Hypothalamus (tissue), 51 donors: Measurements from ENCODE around the gene GRID2.

Experiments
- DNase-seq, 51 donors: peaks; one replicate each; lab custom pipeline; 2025; lab: John Stamatoyannopoulos, UW

Gene GRID2

DNA sequence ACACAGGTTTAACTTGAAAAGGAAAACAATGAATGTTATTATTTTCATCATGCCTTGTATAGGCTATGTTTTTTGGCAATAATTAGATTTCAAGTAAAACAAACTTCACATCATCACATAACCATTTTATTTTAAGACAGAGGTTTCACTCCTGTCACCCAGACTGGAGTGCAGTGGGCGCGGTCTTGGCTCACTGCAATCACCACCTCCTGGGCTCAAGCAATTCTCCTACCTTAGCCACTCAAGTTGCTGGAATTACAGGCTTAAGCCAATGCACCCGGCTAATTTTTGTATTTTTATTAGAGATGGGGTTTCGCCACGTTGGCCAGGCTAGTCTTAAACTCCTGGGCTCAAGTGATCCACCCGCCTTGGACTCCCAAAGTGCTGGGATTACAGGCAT is 866.2 kb downstream of the GRID2 start:
- no peak for DNase-seq

DNA sequence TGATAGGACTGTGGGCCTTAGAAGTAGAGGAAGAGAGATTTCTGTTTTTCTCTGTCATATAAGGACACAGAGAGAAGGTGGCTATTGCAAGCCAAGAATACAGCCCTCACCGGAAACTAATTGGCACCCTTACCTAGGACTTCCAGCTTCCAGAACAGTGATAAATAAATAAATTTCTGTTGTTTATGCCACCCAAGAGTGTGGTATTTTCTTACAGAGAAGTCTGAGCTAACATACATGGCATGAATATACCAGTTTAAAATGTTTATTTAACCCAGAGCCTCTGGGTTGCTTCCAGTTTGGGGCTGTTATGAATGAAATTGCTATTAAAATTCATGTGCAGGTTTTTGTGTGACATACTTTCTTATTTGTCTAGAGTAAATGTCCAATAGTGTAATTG is 870.8 kb downstream of the GRID2 start:
- DNase-seq = no peak

DNA sequence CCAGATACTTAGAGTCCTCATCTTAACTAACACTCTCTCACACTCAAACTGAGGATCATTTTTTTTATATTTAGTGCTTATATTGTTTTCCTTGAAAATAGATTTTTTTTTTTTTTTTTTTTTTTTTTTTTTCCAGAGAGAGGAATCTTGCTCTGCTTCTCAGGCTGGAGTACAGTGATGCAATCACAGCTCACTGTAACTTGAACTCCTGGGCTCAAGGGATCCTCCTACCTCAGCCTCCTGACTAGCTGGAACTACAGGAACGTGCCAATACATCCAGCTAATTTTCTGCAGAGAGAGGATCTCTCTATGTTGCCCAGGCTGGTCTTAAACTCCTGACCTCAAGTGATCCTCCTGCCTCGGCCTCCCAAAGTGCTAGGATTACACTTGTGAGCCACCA is 874.5 kb downstream of the GRID2 start:
- no peak for DNase-seq

DNA sequence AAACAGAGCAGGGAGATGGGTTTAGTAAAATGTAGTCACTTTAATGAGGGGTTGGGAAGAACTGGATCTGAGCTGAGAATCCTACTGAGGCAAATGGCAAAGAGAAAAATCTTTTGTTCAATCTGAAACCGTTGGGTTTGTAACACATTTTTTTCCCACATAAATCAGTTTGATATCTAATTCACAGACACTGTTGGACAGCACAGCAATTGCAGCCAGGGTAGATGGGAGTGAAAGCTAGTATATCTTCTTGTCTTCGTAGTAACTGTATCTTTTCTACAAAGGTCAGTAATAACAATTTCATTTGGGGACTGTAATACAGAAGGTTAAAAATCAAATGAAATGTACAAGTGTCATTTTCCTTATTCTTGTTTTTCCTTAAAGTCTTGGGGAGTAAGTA is 875.3 kb downstream of the GRID2 start:
- no peak for DNase-seq

DNA sequence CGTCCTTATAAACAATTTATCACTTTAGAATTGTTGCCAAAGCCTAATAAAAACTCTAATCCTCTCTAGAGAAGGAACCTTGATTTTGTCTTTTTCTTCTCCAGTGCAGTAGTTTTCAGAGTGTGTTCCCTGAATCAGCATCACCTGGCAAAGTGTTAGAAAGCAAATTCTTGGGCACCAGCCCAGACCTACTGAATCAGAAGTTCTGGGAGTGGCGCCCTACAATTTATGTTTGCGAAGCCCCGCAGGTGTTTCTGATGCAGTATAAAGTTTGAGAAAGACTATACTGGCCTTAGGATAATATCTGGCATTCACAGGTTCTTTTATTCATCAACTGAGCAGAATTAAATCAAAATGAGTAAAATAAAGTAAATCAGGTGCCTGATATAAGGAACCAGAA is 879.0 kb downstream of the GRID2 start:
- peak in 1 of 51 donors; percentile 10 for DNase-seq

DNA sequence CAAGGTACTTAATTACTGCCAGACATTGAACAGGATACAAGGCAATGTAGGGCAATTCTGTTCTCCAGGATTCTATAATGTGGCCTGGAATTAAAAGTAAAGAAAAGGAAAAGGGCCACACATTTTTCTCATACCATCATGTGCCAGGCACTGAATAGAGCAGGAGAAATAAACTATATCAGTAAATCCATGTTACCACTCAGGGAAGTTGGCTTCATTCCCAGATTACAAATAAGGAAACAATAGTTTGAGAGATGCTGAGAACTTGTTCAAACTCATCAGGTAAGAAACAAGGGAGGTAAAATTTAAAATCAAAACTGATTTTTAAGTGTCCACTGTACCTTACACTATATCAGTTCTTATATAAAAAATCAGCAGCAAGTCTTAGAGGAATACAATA is 879.8 kb downstream of the GRID2 start:
- no peak for DNase-seq

DNA sequence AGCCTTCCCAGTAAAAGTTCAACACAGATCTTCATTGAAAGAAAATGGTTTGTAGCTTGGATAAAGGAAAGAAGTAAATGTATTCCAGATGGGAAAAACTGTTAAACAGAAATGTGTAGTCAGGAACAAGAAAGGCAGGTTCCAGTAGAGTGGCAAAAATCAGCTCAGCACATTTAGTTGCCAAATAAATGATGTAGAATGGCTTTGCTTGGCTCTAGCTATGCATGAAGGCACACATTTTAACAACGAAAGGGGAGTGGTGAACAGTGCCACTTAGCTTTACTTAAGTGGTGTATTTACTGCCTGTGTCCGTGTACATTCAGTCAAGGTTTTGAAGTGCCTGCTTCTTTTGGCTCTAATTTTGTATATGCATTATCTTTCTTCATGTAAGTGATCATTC is 880.3 kb downstream of the GRID2 start:
- DNase-seq = no peak

DNA sequence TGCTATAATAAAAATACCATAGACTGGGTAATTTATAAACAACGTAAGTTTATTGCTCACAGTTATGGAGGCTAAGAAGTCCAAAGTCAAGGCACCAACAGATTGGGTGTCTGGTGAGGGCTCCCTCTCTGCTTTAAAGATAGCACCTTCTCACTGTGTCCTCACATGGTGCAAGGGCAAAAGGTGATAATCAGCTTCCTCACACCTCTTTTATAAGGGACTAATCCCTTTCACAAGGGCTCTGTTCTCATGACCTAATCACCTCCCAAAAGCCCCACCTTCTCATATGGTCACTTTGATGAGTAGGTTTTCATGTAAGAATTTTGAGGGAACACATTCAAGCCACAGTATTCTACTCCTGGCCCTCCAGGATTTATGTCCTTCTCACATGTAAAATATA is 883.1 kb downstream of the GRID2 start:
- no peak for DNase-seq

DNA sequence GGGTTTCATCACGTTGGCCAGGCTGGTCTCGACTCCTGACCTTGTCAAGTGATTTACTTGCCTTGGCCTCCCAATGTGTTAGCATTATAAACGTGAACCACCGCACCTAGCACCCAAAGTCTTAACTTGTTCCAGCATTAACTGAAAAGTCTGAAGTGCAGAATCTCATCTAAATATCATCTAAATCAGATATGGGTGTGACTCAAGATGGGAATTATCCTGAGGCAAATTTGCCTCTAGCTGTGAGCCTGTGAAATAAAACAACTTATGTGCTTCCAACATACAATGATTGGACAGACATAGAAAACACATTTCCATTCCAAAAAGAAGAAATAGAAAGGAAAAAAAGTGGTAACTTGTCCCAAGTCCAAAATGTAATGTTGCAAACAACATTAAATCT is 883.7 kb downstream of the GRID2 start:
- DNase-seq = no peak

DNA sequence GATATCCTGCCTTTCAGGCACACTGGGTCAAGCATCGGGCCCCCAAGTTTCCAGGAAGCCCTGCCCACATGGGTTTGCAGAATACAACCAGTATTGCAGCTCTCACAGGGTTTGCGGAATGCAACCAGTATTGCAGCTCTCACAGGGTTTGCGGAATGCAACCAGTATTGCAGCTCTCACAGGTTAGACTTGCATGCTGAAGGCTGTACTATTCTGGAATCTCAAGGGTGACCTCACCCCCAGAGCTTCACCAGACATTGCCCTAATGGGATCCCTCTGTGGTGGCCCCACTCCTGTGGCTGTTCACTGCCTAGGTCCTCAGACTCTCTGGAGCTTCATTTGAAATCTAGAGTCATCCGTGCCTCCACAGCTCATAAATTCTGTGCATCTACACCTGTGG is 884.1 kb downstream of the GRID2 start:
- no peak for DNase-seq

DNA sequence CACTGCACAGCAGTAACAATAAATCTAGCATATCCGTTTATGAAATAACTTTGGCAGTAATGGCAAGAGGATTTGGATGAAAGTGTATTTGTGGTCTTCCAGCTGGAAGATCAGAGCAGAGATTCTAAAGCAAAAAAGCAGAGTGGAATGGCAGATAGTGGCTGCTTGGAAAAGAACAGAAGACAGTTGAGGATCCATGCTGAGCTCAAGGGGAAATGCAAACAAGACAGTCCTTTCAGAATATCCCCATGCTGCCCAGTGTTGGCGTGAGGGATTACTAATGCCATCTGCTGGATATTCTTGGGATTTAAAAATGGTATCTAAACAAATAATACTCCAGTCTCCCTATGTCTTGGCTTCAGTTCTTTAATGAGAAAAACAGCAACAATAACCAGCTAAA is 895.7 kb downstream of the GRID2 start:
- peak in 2 of 51 donors; percentile 2 for DNase-seq

DNA sequence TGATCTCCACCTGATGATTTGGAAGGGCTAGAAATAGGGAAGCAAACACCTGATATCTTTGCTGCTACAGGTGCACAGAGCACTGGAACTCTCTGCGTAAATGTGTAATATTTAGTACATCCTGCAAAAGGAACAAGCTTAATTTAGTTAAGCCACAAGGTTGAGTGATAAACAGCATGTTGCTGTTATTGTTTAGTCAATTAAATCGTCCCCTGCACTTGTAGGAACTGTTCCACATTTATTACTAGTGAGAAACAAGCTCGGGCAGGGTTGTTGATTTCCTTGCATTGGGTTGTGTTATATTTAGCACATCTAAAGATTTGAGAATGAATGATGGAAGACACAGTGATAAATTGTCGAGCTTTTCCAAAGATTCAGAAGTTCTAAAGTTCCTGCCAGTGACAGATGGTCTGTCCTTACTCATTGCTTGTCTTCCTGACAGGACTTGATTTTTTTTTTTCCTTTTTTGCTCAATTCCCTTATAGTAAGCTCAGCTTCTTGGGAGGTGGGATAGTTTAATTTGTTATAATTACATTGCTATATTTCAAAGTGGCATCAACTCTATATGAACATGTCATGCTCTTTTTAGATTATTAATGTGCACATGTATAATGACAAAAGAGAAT is 897.8 kb downstream of the GRID2 start:
- no peak for DNase-seq

DNA sequence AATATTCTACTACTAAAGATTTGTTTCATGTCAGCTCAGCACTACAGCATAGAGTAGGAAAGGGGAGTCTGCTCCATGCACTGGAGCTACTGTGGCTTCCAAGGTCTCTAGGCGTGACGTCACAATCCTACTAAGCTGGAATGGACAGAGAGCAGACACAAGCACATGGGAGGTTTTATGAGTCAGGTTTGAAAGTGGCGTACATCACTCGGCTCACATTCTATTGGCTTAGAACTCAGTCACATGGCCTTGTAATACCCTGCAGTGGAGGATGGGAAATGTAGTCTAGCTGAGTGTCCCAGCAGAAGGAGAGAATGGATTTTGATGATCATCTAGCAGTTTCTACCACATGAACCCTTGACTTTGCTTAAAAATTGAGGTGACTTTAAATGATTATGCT is 899.9 kb downstream of the GRID2 start:
- no peak for DNase-seq

DNA sequence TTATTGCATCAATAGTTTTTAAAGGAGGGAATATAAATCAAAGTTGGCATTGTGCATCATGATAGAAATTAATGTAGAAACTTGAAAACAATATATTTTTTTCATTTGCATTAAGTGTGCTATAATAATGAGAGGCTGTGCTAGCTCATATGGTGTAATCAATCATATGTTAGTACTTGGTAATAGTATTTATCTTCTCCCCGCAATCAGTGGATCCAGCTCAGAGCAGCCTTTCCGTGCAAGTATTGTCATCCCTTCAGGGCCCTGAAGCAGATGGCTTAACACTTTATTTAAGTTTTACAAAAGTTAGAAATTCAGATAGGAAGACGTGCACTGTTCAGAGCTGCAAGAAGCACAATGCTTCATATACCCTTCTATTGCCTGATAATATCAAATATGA is 908.5 kb downstream of the GRID2 start:
- no peak for DNase-seq

DNA sequence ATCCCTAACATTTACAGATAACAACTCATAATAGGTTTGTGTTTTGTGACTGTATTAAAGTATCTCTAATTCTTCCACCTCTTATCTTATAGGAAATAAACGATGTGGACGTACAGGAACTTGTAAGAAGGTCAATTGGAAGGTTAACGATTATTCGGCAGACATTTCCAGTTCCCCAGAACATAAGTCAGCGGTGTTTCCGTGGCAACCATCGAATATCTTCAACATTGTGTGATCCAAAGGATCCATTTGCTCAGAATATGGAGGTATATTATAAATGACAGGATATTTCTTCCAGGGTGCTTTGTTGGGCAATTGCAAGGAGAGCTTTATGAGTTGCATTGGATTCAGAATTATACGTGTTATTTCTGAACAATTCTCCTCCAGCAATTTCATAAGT is 912.9 kb downstream of the GRID2 start:
- DNase-seq = no peak

DNA sequence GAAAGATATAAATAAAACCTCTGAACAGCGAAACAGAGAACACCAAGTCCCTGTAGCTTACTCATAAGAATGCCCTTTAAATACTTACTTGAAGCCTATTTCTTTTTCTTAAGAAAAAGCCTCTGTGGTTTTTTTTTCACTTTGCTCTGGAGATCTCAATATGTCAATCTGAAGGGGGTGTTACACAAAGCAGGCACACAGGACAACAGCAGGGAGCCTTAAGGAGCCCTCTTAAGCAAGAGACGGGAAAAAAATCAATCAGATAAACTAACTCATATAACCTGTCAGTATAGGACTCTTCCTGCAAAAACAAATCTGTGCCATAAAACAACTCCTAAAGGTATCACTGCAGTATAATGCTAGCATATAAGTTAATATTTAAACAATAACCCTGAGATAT is 913.7 kb downstream of the GRID2 start:
- no peak for DNase-seq

DNA sequence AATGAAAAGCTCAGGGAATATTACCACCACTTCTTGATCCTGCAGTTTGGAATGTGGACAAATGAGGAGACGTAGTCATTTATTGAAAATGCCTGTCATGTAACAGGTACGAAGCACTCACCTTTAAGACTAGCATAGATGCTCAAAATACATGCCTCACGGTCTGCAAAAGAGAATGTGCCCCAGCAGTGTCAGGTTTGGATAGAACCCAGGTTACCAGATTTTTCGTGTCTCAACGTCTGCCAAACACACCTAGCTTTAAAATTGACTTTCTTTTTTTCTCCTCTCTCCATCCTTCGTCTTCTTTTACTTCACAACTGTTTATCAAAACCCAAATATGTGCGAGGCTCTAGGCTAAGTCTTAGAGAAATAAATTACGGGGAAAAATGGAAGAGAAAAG is 918.0 kb downstream of the GRID2 start:
- no peak for DNase-seq

DNA sequence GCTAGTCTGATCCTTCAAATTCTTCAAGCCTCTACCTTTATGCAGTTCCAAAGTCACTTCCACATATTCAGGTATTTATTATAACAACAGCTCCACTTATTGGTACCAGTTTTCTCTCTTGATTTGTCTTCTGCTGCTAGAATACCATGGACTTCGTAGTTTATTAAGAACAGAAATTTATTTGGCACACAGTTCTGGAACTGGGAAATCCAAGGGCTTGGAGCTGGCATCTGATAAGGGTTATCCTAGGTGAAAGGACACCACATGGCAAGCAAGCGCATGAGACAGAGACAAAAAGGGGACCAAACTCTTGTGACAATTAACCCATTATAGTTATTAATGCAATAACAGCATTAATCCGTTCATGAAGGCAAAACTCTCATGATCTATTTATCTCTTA is 924.3 kb downstream of the GRID2 start:
- no peak for DNase-seq

DNA sequence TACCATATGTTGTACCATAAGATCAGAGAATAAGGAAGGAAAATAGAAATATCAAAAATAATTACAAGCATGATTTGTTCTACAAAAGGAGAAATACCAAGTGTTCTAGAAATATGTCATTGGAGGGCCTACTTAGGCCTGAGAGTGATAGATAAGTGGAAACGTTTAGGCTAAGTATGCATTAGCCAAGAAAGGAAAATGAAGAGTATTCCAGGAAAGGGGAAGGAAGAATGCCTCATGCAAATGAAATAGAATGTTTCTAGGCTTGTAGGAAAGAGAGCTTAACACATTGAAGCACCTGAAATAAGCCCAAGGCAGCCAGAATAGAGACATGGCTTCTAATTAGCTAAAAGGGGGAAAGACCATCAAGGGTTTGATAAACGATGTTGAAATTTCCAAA is 929.1 kb downstream of the GRID2 start:
- DNase-seq = no peak

DNA sequence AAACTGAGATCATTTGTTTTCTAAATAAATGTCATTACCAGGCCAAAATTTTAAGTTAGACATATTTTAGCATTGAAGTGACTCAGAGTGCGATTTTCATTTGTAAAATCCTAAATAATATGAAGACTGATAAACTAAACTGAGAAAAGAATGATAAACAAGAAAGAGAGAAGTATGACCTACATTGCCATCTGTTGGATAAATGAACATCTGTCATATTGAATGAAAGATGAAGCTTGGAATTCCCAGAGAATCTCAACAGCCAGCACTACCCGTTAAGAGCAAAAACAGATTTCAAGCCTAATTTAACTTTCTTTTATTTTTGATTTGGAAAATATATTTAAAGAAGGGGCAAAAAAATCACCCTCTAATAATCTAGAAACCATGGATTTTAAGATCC is 933.8 kb downstream of the GRID2 start:
- no peak for DNase-seq

DNA sequence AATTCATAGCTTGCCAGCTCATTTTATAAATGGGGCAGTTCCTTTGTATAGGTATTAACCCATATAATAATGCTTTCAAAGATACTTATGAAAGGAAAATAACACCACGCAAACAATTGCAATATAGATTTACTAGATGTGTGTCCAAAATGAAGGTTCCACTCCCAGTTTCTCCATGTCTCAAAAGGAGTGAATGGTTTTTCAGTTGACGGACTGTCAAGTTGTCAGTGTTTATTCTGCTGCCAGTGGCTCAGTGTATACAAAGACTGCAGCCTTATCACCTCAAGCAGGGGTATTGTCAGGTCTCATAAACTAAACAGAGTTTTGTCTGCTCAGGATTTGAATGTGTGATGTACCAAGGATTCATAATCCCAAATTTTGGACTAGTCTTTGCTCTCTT is 939.5 kb downstream of the GRID2 start:
- no peak for DNase-seq

DNA sequence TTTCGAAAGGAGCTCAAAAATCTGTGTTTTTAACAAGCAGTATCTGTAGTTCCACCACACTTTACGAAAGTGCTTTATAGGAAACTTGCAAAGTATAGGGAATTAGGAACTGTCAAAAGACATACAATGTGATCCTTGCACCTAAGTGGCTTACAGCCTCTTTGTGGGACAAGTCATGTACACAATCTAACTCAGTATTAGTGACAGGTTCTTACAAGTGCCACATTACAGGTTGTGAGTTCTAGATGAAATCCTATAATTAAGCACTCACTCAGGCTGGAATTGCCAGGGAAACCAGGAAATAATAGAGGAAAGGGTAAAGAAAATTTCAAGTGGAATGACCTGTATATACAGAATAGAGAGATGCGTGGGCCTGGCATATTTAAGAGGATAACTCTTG is 957.4 kb downstream of the GRID2 start:
- no peak for DNase-seq

DNA sequence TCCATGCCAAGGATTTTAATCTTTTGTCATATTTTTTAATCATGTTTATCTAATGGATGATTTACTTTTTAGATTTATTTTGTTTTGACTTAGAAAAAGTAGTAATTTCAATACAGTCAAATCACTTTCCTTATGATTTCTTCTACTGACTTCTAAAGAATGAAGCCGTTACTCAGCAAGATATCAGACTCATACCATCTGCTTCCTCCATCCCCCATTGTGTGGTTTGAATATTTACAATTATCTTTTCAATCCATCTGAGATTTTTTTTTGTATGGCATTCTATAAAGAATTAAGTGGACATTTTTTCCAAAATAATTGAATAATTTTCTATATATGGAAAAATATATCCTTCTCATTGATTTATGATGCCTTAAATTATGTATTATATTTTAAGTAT is 959.4 kb downstream of the GRID2 start:
- DNase-seq = no peak

DNA sequence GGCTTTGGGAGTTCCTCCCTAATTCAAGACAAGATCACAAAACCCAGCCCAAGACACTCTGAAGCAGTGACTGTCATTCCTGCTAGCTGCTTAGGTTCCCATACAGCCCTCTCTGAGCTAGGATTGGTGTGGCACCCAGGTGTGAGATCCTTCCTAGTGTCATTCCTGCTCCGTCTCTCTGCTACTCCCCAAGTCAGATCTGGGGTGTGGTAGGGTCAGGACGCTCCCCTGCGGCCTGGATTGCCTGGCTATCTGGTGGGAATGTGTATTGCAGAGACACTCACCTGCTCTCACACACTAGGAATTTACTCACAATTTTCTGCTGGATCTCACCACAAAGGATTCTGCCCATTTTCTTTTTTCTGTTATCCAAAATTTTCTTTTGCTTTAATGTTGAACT is 964.0 kb downstream of the GRID2 start:
- DNase-seq = no peak
